Posterior cingulate gyrus (tissue), 11 donors: ENCODE measurements around the gene BRD7.

Source experiments
- DNase-seq, 10 donors: peaks; one replicate each; pipeline versions ENCODE4 v3.0.0 to v3.0.0-alpha.2; 2020 to 2021; ENCODE audit warnings: mixed read lengths in 3 of 10
- intact Hi-C: fragments of 100-400 bp; cut with DNase I; formaldehyde crosslinking; loops from one replicate; pipeline ENCODE4 v1.15.1; 2023

The BRD7 gene

DNA sequence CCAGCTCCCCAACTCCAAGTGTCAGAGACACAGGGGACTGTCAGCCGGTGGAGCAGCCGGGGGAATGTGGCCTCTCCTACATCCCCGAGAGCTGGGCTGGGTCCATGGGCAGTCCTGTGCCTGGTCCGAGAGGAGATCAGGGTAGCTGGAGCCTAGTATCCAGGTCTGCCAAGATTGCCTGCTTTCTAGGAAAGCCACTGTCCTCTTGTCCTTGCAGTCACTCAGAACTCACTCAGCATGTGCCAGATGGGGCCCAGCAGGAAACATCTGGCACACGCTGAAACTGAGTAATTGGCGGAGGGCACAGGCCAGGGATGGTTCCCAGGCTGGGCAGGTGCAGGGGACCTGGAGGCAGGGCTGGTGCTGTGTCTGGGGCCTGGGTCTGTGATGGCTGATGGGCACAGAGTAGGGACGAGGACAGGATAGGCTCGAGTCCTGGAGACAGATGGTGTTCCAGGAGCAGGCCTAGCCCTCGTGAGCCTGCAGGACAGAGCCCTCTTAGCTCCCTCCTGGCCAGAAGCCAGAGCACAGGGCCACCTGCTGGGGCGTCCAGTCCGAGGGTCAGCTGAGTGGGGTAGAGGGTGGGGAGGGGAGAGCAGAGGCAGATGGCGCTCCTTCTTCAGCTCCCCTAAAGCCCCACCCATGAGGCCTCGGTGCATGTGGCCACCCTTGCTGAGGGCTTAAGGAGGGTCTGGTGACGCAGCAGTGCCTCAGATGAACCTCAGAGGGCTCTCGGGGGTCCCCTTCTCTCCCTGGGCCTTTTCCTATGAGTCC lies 71.3 kb downstream of the BRD7 start:
- DNase-seq: peak in 6 of 10 donors; percentile 4 to 76 (median 32)
- intact Hi-C loops: no loop called here

DNA sequence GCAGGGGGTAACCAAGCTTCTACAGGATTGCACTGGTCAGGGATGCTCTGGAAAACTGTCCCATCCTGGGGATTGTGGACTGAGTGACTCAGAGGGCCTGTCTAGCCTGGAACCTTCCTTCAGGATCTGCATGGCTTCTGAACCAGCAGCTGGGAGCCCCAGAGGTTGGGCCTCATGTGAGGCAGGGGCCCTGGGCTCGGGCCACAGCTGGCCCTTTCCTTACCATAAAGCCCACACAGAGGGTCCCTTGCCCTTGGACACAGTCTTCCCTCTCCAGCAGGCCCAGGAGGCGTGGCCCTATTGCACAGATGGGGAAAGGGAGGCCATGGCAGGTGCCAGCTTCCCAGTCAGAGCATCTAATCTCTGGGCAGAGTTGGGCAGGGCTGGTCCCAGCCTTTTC lies 72.0 kb downstream of the BRD7 start:
- peak in 4 of 10 donors; percentile 1 to 67 (median 46) for DNase-seq
- intact Hi-C loops: no loop called here

DNA sequence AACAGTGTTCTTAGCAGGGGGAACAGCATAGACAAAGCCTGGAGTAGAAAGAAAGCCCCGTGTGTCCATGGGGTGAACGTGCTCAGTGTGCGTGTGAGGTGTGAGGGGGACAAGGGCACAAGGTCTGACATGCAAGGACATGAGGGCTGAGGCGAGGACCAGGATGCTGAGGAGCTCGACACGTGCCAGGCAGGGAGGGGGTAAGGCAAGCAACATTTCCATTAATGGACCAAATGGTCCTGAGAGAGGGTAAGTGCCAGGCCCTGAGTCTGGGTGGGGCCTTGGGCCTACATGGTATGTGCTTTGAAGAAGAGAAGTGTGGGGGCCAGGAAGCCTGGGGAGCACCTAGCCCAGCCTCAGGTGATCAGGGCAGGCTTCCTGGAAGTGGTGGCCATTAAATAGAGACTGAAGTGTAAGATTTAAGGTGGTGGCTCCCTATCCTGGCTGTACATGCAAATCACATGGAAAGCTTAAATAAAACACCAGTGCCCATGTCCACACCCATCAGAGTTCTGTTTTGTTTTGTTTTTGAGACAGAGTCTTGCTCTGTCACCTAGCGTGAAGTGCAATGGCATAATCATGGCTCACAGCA lies 73.2 kb downstream of the BRD7 start:
- intact Hi-C loops: no loop called here
- DNase-seq: peak in 5 of 10 donors; percentile 0 to 62 (median 39)

DNA sequence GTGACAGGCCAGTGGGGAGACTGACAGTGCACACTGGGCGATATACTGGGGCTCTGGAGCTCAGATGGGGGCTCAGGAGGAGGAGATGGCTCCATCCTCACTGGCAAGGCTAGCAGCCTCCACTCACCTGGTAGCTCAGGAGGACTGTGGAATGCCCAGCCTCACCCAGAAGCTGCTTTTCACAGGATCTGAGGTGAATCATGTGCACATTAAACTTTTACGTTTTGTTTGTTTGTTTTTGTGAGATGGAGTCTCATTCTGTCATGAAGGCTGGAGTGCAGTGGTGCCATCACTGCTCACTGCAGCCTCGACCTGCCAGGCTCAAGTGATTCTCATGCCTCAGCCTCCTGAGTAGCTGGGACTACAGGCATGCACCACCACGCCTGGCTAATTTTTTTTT lies 73.8 kb downstream of the BRD7 start:
- intact Hi-C loops: no loop called here
- DNase-seq: peak in 2 of 10 donors; percentile 10

DNA sequence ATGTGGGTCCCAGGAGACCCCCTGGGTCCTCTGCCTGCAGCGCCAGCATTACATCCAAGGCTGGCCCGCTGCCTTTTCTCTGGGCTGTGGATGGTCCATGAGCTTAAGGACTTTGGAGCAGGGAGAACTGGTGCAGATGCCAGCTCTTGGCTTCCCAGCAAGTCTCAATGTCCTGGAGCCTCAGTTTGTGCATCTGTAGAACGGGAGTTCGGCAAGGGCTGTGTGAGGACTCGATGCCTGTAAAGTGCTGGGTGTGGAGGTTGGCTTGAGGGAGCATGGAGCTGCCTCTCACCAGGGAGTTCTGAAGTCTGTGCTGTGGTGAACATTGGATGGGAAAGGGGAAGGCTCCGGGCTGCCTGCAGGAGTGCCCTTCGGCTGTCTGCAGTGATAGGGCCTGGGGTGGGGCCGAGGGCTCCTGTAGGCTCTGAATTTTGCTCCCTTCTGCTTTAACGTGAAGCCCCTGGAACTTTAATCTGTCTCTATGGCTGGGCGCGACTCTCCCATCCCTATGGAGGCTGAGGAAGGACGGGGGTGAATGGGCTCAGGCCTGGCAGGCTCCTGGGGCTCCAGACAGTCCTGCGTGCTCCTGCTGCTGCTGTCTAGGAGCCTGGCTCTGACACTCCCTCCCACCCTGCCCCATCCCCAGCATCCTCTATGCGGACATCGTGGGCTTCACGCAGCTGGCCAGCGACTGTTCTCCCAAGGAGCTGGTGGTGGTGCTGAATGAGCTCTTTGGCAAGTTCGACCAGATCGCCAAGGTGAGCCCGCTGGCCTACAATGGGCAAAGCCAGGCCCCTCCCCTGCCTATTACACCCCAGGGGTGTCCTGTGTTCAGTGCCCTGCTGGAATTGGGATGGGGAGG lies 74.6 kb downstream of the BRD7 start:
- intact Hi-C loops: no loop called here
- DNase-seq: peak in 4 of 10 donors; percentile 7 to 43 (median 36)

DNA sequence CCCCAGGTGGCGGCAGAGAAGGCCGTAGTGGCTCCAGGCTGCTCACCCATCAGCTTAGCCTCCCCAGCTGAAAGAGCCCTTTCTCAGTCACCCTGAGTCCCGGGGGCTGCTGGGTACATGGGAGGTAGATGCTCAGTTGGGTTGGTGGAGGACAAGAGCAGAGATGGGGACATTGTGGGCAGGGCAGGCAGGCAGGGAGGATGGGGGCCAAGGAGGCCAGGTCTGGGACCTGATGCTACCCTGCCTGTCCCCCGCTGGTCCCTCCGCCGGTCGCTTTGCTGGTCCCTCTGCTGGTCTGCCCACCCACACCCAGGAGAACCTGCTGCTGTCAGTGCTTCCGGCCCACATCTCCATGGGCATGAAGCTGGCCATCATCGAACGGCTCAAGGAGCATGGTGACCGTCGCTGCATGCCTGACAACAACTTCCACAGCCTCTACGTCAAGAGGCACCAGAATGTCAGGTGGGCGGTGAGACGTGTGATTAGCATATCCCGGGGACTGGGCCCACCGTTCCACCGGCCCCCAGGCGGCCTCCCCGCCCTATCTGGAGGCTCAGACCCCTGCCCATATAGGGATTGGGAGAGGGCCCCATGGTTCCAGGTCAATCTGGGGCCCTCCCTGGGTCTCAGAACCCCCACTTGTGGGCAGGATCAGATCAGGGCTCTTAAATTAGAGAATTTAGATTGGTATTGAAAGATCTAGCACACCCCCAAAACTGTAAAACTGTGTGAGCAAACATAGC lies 75.6 kb downstream of the BRD7 start:
- DNase-seq: peak in 1 of 10 donors; percentile 62
- intact Hi-C loops: no loop called here

DNA sequence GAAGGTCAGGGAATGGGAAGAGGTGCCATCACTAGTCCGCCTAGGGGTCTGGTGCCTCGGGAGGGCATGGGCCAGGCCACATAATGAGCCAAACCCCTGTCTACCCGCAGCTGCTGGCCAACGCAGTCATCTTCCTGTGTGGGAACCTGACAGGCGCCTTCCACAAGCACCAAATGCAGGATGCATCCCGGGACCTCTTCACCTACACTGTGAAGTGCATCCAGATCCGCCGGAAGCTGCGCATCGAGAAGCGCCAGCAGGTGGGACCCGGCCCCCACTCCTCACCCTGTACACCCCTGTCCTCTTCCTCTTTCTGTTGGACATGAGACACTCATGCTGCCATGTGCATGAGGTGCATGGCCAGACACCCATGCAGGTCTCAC lies 76.2 kb downstream of the BRD7 start:
- intact Hi-C loops: no loop called here
- DNase-seq: no peak

DNA sequence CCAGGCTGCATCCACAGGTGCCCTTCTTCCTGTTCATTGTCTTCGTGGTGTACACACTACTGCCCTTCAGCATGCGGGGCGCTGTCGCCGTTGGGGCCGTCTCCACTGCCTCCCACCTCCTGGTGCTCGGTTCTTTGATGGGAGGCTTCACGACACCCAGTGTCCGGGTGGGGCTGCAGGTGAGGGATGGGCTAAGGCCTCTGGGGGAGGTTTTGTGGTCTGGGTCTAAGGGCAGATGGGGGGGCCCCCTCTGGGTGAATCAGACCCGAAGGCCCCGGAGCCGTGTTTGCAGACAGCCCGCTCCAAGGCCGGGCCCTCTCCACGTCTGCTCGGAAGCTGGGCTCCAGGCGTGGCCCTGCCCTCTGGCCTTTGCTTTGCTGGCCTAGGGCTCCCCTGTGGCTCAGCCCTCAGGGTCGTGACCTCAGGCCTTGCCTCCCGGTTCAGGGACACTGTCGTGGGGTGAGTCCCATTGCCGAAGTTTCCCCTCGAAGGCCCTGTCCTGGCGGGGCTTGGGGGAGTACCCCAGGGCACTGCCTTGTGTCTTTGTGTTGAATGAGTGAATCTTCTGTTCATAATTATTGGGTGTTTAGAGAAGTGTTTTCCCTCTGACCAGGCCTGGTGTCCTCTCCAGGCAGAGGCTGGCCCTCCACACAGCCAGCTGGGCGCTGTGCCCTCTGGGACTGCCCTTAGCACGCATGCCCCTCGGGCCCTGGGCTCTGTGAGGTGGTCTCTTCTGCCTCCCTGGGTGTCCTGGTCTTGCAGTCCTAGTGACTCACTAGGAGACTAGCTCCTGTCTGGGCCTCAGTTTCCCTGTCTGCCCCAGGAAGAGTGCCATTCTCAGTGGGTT lies 76.8 kb downstream of the BRD7 start:
- intact Hi-C loops: no loop called here
- no peak for DNase-seq

DNA sequence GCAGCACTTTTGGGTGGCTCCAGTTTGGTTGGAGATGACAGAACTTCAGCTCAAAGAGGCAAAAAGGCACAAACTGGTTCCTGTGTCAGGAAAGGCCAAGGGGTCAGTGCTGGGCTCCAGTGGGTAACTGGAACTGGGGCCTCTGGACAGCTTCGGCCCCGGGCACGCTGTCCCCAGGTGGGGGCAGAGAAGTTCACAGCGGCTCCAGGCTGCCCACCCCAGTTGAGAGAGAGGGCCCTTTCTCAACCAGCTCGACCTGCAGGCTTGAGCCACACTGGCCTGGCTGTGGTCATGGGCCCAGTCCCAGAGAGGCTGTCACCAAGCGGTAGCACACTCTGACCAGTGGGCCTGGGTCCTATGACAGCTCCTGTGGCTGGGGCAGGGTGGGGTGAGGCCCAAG lies 77.9 kb downstream of the BRD7 start:
- DNase-seq: no peak
- intact Hi-C loops: no loop called here

DNA sequence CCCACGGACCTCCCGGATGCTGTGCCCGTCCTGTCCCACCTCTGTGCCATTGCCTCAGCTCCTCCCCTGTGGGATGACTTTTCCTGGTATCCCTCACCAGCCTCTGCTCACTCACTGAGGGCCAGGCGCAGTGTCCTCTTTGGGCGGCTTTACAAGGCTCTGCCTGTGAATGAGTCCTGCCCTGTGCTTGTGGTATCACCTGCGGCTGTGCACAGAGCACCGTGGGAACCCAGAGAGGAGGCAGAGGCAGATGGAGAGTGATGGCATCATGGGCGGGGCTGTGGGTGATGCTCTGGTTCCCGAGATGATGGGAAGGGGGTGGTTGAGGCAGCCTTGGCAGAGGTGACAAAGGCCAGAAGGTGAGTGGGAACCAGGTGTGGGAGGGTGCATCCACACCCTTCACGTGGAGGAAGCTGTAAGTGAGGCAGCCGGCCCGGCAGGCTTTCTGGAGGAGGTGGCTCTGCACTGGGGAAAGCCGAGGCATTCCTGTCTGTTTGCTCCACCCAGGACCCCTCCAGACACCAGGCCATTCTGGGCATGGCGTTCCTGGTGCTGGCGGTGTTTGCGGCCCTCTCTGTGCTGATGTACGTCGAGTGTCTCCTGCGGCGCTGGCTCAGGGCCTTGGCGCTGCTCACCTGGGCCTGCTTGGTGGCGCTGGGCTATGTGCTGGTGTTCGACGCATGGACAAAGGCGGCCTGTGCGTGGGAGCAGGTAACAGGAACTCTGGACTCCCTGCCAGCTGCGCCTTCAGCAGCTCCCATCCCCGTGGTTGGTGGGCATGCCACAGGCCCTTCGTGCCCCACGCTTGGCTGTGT lies 78.6 kb downstream of the BRD7 start:
- intact Hi-C loops: no loop called here
- DNase-seq: no peak

DNA sequence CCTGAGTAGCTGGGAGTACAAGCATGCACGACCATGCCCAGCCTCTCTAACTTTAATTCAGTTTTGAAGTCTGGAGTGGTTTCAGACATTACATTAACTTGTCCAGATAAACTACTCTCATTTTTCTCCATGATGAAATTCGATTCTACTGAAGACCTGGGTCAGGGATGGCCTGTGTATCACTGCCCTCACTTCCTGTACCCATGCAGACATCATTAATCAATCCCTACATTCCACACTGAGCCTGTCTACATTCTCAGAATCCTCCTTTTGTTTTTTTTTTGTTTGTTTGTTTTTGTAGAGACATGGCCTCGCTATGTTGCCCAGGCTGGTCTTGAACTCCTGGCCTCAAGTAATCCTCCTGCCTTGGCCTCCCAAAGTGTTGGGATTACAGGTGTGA lies 79.9 kb downstream of the BRD7 start:
- no peak for DNase-seq
- intact Hi-C loops: no loop called here

DNA sequence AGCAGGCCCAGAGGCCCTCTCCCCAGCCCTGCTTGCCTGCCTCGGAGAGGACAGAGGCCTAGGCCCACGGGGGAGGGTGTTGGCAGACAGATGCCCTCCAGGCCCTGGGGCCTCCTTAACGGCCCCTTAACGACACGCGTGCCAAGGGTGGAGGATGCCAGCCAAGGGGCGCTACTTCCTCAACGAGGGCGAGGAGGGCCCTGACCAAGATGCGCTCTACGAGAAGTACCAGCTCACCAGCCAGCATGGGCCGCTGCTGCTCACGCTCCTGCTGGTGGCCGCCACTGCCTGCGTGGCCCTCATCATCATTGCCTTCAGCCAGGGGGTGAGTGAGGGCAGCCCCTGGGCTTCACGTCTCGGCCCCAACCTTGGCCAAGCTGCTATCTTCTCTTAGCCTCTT lies 80.8 kb downstream of the BRD7 start:
- intact Hi-C loops: no loop called here
- no peak for DNase-seq

DNA sequence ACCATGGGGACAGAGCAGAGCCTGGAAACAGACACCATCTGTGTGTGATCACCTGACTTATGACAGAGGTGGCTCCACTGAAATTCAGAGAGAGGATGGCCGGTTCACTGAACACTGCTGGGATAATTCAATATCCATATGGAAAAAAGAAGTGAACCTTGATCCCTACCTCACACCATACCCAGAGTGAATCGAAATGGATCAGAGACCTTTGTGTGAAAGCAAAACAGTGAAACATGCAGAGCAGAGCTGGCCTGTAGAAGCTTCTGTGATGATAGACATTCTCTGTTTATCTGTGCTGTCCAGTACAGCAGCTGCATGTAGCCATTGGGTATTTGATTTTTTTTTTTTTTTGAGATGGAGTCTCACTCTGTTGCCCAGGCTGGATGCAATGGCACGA lies 82.1 kb downstream of the BRD7 start:
- DNase-seq: no peak
- intact Hi-C loops: no loop called here

DNA sequence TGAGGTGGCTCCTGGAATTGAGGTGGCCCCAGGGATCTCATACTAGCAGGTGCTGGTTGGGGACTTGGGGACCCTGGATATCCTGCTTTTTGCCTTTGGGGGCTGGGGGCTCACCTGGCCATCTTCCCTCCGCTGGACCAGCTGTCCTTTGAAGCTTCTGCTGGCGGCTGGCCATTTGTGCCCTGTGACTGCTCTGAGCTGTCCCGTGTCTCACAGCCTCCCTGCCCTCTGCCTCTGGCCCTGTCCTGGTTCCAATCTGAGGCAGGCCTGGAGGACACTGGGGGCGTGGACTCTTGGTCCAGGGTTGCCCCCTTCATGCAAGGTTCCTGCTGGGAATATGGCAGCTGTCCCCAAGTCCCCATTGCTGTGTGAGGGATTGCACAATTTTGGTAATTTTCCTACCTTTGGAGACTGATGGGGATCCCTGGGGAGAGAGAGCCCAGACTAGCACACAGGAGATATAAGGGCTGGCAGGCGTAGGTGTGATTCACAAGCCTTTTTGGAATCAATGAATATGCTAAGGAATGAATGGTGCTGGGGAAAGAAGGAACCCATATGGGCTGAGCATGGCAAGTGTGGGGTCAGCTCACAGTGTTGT lies 83.3 kb downstream of the BRD7 start:
- intact Hi-C loops: no loop called here
- DNase-seq: no peak

DNA sequence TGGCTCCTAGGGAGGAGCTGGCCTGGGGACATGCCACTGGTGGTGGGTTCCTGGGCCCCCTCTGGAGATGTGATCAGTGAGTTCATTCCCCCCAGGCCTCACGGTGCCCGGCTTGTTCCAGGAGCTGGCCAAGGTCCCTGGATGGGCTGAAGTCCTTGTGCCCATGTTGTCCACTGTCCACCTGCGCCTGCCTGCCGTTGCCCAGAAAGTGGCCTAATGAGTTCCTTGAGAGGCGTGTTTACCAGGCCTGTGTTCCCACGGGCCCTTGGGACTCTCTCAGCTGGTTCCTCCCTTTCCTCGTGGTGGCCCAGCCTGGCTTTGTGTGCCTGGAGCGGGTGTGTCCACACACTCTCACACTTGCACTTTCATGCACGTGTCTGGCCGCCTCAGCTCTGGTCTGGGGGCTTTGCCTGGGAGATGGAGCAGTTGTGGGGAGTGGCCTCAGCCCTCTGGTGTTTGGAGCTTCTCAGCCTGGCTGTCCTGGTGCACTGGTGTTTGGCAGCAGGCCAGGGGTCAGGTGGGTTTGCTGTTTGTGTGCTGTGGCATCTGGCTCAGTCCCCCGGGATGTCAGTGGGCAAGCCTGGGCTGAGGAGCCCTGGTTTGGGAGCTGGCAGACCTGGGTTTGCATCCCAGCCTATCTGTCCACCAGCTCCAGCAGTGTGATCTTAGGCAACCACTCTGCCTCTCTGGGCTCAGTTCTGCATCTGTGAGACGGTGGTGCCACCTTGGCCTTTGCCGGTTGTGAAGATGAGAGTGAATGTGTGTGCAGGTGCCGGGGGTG lies 84.5 kb downstream of the BRD7 start:
- DNase-seq: no peak
- intact Hi-C loops: no loop called here

DNA sequence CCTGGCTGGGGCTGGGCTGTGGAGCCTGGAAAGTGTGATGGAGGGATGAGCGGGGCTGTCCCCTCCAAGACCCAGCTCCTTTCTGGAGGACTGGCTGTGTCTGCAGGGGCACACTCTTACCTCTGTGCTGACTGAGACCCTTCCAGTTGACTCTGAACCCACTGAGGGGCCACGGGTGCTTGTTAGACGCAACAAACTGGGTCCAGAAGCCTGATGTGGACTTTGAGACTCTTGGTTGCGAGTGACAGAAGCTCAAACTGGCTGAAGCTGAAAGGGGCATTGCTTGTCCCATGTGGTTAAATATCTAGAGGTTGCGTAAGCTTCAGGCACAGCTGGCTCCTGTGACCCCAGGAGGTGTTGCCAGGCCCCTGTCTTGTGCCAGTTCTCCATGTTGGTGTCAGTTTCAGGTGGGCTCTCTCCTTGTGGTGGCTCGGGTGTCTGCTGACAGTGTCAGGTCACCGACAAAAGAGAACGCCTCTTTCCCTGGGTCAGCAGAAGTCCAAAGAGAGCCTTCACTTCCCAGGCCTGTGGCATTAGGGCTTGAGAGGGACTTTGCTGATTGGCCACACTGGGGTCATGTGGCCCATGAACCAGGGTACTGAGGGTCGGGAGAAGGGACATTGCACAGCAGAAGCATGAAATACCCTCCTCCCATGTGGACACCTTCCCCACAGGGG lies 85.7 kb downstream of the BRD7 start:
- no peak for DNase-seq
- intact Hi-C loops: no loop called here

DNA sequence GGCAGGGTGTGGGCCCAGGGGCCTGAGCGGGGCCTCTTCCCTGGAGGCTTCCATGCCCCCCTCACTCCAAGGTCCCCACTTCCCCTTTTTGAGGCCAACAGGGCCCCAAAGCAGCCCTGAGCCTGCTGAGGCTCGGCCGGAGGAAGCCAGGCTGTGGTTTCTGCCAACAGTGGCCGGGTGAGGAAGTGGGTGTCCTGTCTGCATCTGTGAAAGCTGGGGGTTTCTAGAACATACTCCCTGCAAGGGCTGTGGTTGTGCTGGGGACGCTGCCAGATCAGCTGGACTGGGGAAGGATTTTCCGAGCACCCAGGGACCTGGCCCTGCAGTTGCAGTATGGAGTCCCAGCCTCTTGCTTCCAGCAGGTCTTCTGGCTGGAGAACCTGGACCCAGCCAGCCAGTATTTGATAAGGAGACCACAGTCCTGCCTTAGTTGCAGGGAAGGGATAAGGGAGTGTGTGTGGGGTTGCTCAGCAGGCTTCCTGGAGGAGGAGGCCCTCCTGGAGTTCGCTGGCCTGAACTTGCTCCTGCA lies 86.7 kb downstream of the BRD7 start:
- peak in 7 of 10 donors; percentile 27 to 93 (median 42) for DNase-seq
- intact Hi-C loops: no loop called here
